IMR-90 (cell line): Measurements from ENCODE around the gene ABCA4. TPM values are rescaled to one million over a fixed set of nuclear protein-coding genes. Genes with fewer than 3 reads are reported as not detected.

Experiments used
- ATAC-seq: fragments of 200-7000 bp; cut with Tn5 transposase; 2 replicates; pipeline ENCODE4 v1.9.1; 2020; ENCODE audit warnings: low read depth, mild to moderate bottlenecking, moderate library complexity
- BruUV-seq: library from RNA; stranded (reverse); fragments of 400-500 nt; replicated peaks from 2 replicates; lab custom pipeline; 2021; lab: Mats Ljungman, UMichigan
- CTCF ChIA-PET: fragments of 300-600 bp; formaldehyde crosslinking; extraction: SDS; loops from one replicate; lab custom pipeline; 2021; ENCODE audit warnings: antibody characterized with exemption; lab: Yijun Ruan, JAX
- POLR2A ChIA-PET: fragments of 300-600 bp; sonication (Branson Sonifier 250); formaldehyde crosslinking; loops from one replicate; lab custom pipeline; 2022; ENCODE audit warnings: antibody characterized with exemption; ENCODE audit not compliant: unreplicated experiment; lab: Charles Lee
- DNase-seq: peaks from one replicate; pipeline ENCODE4 v3.0.0; 2013
- H2AFZ ChIP-seq: replicated peaks from 2 replicates; pipeline ENCODE3; 2013; ENCODE audit warnings: low read length, mild to moderate bottlenecking; ENCODE audit not compliant: poor library complexity
- H2AK5ac ChIP-seq: 2 replicates; pipeline ENCODE4 v1.6.1; 2013; ENCODE audit warnings: low read depth, low read length, inconsistent platforms
- H2AK9ac ChIP-seq: replicated peaks from 2 replicates; pipeline ENCODE3; 2013; ENCODE audit warnings: mild to moderate bottlenecking, low read depth, low read length, moderate library complexity; ENCODE audit not compliant: poor library complexity
- H2BK120ac ChIP-seq: 2 replicates; pipeline ENCODE4 v1.6.1; 2013; ENCODE audit warnings: low read depth, low read length, inconsistent platforms
- H2BK15ac ChIP-seq: 3 replicates; pipeline ENCODE4 v1.6.1; 2013; ENCODE audit warnings: low read depth, low read length, inconsistent platforms
- H2BK20ac ChIP-seq: 2 replicates; pipeline ENCODE4 v1.6.1; 2013; ENCODE audit warnings: low read depth, mild to moderate bottlenecking, inconsistent platforms, low read length, moderate library complexity
- H2BK5ac ChIP-seq: 2 replicates; pipeline ENCODE4 v1.6.1; 2013; ENCODE audit warnings: mild to moderate bottlenecking, low read depth, low read length, inconsistent platforms; ENCODE audit not compliant: poor library complexity, severe bottlenecking
- H3K14ac ChIP-seq: replicated peaks from 2 replicates; pipeline ENCODE4 v1.6.1; 2013; ENCODE audit warnings: low read depth, low read length, inconsistent platforms
- H3K18ac ChIP-seq: 2 replicates; pipeline ENCODE4 v1.6.1; 2013; ENCODE audit warnings: low read depth, low read length, control low read depth
- H3K23ac ChIP-seq: 2 replicates; pipeline ENCODE4 v1.6.1; 2013; ENCODE audit warnings: low read depth, low read length, inconsistent platforms
- H3K27ac ChIP-seq: 2 replicates; pipeline ENCODE4 v1.5.1; 2013; ENCODE audit warnings: mild to moderate bottlenecking, control low read depth, low read length; ENCODE audit not compliant: insufficient read depth
- H3K27me3 ChIP-seq: 2 replicates; pipeline ENCODE4 v1.6.1; 2013; ENCODE audit warnings: low read length; ENCODE audit not compliant: control insufficient read depth, insufficient read depth
- H3K36me3 ChIP-seq: 2 replicates; pipeline ENCODE4 v1.6.1; 2013; ENCODE audit warnings: low read length, mixed read lengths; ENCODE audit not compliant: control insufficient read depth, insufficient read depth
- H3K4ac ChIP-seq: 2 replicates; pipeline ENCODE4 v1.6.1; 2013; ENCODE audit warnings: low read depth, low read length, inconsistent platforms
- H3K4me1 ChIP-seq: 2 replicates; pipeline ENCODE4 v1.6.1; 2013; ENCODE audit warnings: low read length, mixed read lengths; ENCODE audit not compliant: control insufficient read depth, insufficient read depth
- H3K4me2 ChIP-seq: 2 replicates; pipeline ENCODE4 v1.6.1; 2013; ENCODE audit warnings: low read depth, mild to moderate bottlenecking, control low read depth, low read length, moderate library complexity
- H3K4me3 ChIP-seq: 2 replicates; pipeline ENCODE4 v1.5.1; 2013; ENCODE audit warnings: low read depth, mild to moderate bottlenecking, control low read depth, low read length, moderate library complexity; ENCODE audit not compliant: insufficient read depth
- H3K56ac ChIP-seq: 2 replicates; pipeline ENCODE4 v1.6.1; 2013; ENCODE audit warnings: low read length, inconsistent platforms; ENCODE audit not compliant: insufficient read depth; ENCODE audit errors: extremely low read depth
- H3K79me1 ChIP-seq, 2 experiments: 2 replicates each; pipeline ENCODE4 v1.6.1; 2013; ENCODE audit warnings: low read length in 2 of 2, inconsistent platforms in 1 of 2, low read depth in 1 of 2
- H3K9ac ChIP-seq: 2 replicates; pipeline ENCODE4 v1.6.1; 2013; ENCODE audit warnings: low read depth, low read length, control low read depth
- H3K9me1 ChIP-seq: 2 replicates; pipeline ENCODE4 v1.6.1; 2013; ENCODE audit warnings: low read length, inconsistent platforms; ENCODE audit not compliant: insufficient read depth
- H3K9me3 ChIP-seq: 2 replicates; pipeline ENCODE4 v1.6.1; 2013; ENCODE audit warnings: low read length; ENCODE audit not compliant: control insufficient read depth, insufficient read depth
- H4K20me1 ChIP-seq: 2 replicates; pipeline ENCODE4 v1.6.1; 2013; ENCODE audit warnings: low read length, inconsistent platforms; ENCODE audit not compliant: insufficient read depth
- H4K5ac ChIP-seq: 2 replicates; pipeline ENCODE4 v1.6.1; 2013; ENCODE audit warnings: mild to moderate bottlenecking, low read depth, low read length, control low read depth
- H4K8ac ChIP-seq, 2 experiments: 2 replicates each; pipeline ENCODE4 v1.6.1; 2013; ENCODE audit warnings: low read depth in 2 of 2, low read length in 2 of 2, control low read depth in 1 of 2, inconsistent platforms in 1 of 2
- H4K91ac ChIP-seq: 2 replicates; pipeline ENCODE4 v1.6.1; 2013; ENCODE audit warnings: low read depth, low read length, inconsistent platforms; ENCODE audit not compliant: insufficient read depth
- BHLHE40 ChIP-seq: fragments of 150-350 bp; IDR thresholded peaks from 2 replicates; pipeline ENCODE4 v1.6.1; 2016; ENCODE audit warnings: mild to moderate bottlenecking, low read depth, low read length
- CEBPB ChIP-seq: IDR thresholded peaks from 2 replicates; pipeline ENCODE4 v1.6.1; 2012; ENCODE audit warnings: low read depth, low read length, improper control_type of control experiment
- CHD1 ChIP-seq: IDR thresholded peaks from 2 replicates; pipeline ENCODE4 v1.6.1; 2012; ENCODE audit warnings: low read depth, low read length, improper control_type of control experiment
- CTCF ChIP-seq: conservative IDR thresholded peaks from 2 replicates; pipeline ENCODE4 v1.5.1; 2012; ENCODE audit warnings: mild to moderate bottlenecking, low read depth, low read length, improper control_type of control experiment
- ELK1 ChIP-seq: fragments of 150-350 bp; IDR thresholded peaks from 2 replicates; pipeline ENCODE4 v1.6.1; 2016; ENCODE audit warnings: low read depth, mild to moderate bottlenecking, low read length, moderate library complexity, borderline replicate concordance
- FOS ChIP-seq: fragments of 150-350 bp; IDR thresholded peaks from 2 replicates; pipeline ENCODE4 v1.6.1; 2016; ENCODE audit warnings: low read depth, low read length
- MAFK ChIP-seq: IDR thresholded peaks from 2 replicates; pipeline ENCODE4 v1.6.1; 2012; ENCODE audit warnings: low read depth, low read length, improper control_type of control experiment
- MXI1 ChIP-seq: IDR thresholded peaks from 2 replicates; pipeline ENCODE4 v1.6.1; 2012; ENCODE audit warnings: low read depth, mild to moderate bottlenecking, low read length, moderate library complexity, borderline replicate concordance
- NFE2L2 ChIP-seq: fragments of 150-350 bp; IDR thresholded peaks from 2 replicates; pipeline ENCODE4 v1.6.1; 2016; ENCODE audit warnings: low read depth, mild to moderate bottlenecking, low read length
- POLR2A ChIP-seq: IDR thresholded peaks from 2 replicates; pipeline ENCODE4 v1.6.1; 2012; ENCODE audit warnings: mild to moderate bottlenecking, low read depth, low read length
- RAD21 ChIP-seq: IDR thresholded peaks from 2 replicates; pipeline ENCODE4 v1.6.1; 2012; ENCODE audit warnings: low read length, improper control_type of control experiment
- RCOR1 ChIP-seq: IDR thresholded peaks from 2 replicates; pipeline ENCODE4 v1.6.1; 2012; ENCODE audit warnings: mild to moderate bottlenecking, low read length, improper control_type of control experiment; ENCODE audit not compliant: insufficient replicate concordance
- SMC3 ChIP-seq: fragments of 150-350 bp; IDR thresholded peaks from 2 replicates; pipeline ENCODE4 v1.6.1; 2016; ENCODE audit warnings: low read depth, mild to moderate bottlenecking, antibody characterized with exemption, low read length, moderate library complexity
- USF2 ChIP-seq: fragments of 150-350 bp; IDR thresholded peaks from 2 replicates; pipeline ENCODE4 v1.6.1; 2017; ENCODE audit warnings: mild to moderate bottlenecking, antibody characterized with exemption, low read length, low read depth
- WGBS, 2 experiments: methylation state at CpG; one replicate each; pipeline versions ENCODE4 v1.1.5 to v1.1.7; 2013; ENCODE audit warnings: missing lambda C conversion rate in 2 of 2; ENCODE audit not compliant: insufficient read length in 1 of 2; ENCODE audit errors: extremely low coverage in 2 of 2; 5-methylcytosine and 5-hydroxymethylcytosine counted together
- dilution Hi-C: fragments of 300-500 bp; cut with HindIII; formaldehyde crosslinking; loops from one replicate; pipeline ENCODE4 v1.14.3; 2018; ENCODE audit warnings: low sequenced_read_pairs; ENCODE audit not compliant: unreplicated experiment
- in situ Hi-C: fragments of 300-500 bp; cut with MboI; formaldehyde crosslinking; loops from 3 replicates; pipeline ENCODE4 v1.14.3; 2019; ENCODE audit warnings: low sequenced_read_pairs, inconsistent platforms, mixed read lengths
- intact Hi-C: fragments of 100-400 bp; cut with micrococcal nuclease; formaldehyde crosslinking; loops from 2 replicates; pipeline ENCODE4 v1.10.0; 2022
- polyA plus RNA-seq, 3 experiments: library from polyadenylated mRNA; depleted of rRNA; stranded (reverse); fragments of >200 nt; gene quantifications; 2 replicates each; pipeline ENCODE4 v1.2.3, GENCODE V29; 2012; ENCODE audit warnings: low replicate concordance in 1 of 3
- total RNA-seq: library from RNA; depleted of rRNA; stranded (reverse); fragments of >200 nt; gene quantifications from 2 replicates; pipeline ENCODE4 v1.2.3, GENCODE V29; 2012

ABCA4 gene
- total and polyA plus RNA-seq, 2 of the 4 experiments (the other 2 are of a cell fraction) = under 0.01 to 0.36 TPM

GRCh38 chr1:93967306-93967705, 153.6 kb downstream of the ABCA4 start:
- Histone ChIP-seq H2BK120ac (no peak overlapping the region), H3K9me1 (no peaks in the 10 kb centered on the region), H2BK5ac (no peak overlapping the region), H2BK20ac (no peak overlapping the region), H3K4ac (no peak overlapping the region), H3K23ac (no peak overlapping the region), H4K5ac (no peak overlapping the region), H3K14ac (no peak overlapping the region), H3K4me2 (no peak overlapping the region), H3K9ac (no peak overlapping the region), H3K27ac (no peak overlapping the region), H3K36me3 (no peaks in the 10 kb centered on the region), H2BK15ac (no peak overlapping the region), H3K79me1 (no peaks in the 10 kb centered on the region), H2AK9ac (no peak overlapping the region), H3K4me3 (no peak overlapping the region), H4K8ac (no peak overlapping the region), H2AK5ac (no peak overlapping the region), H3K27me3 (no peaks in the 10 kb centered on the region), H2AFZ (no peak overlapping the region), H3K56ac (no peak overlapping the region), H3K4me1 (peaks cover 8% of the 10 kb centered on the region), H3K18ac (no peak overlapping the region), H3K9me3 (no peaks in the 10 kb centered on the region), H4K91ac (no peak overlapping the region), H4K20me1 (no peaks in the 10 kb centered on the region)
- no TSS peak for BruUV-seq
- TF ChIP-seq MXI1 = no peak
- TF ChIP-seq CEBPB = no peak
- no peak for TF ChIP-seq POLR2A
- TF ChIP-seq FOS = no peak
- no peak for TF ChIP-seq CTCF
- TF ChIP-seq SMC3 = no peak
- TF ChIP-seq ELK1 = no peak
- no peak for TF ChIP-seq USF2
- no peak for TF ChIP-seq RCOR1
- TF ChIP-seq MAFK = no peak
- TF ChIP-seq NFE2L2 = no peak
- no peak for TF ChIP-seq BHLHE40
- TF ChIP-seq CHD1 = no peak
- TF ChIP-seq RAD21 = no peak
- CTCF ChIA-PET = no interaction called here
- no peak for ATAC-seq
- no CpG with 5 or more reads among the region's 3 CpGs for WGBS, 2 experiments
- dilution Hi-C loops (no loop called here), intact Hi-C loops (no loop called here), in situ Hi-C loops (no loop called here)
- POLR2A ChIA-PET = no interaction called here
- no peak for DNase-seq
